Psoas muscle (tissue), 8 donors: ENCODE data around the gene MBD1. TPM values are rescaled to one million over a fixed set of nuclear protein-coding genes. Genes with fewer than 3 reads are reported as not detected.

ENCODE experiments used
- ATAC-seq, 4 donors: fragments of 200-7000 bp; cut with Tn5 transposase; one replicate each; pipeline ENCODE4 v1.9.1; 2020; ENCODE audit warnings: moderate library complexity in 3 of 4, mild to moderate bottlenecking in 2 of 4
- DNase-seq, 2 donors: peaks; one replicate each; pipeline ENCODE4 v3.0.0-alpha.2; 2020
- H3K27ac ChIP-seq: fragments of 200-600 bp; one replicate; pipeline ENCODE4 v1.8.0; 2022
- H3K27me3 ChIP-seq, 3 donors: fragments of 200-600 bp in 1 of 3; one replicate each; pipeline versions ENCODE4 v1.6.1 to v1.8.0; 2013 to 2022; ENCODE audit warnings: low read length in 2 of 3, mild to moderate bottlenecking in 2 of 3, moderate library complexity in 1 of 3; ENCODE audit not compliant: insufficient read depth in 3 of 3
- H3K36me3 ChIP-seq, 2 donors: fragments of 200-600 bp in 1 of 2; one replicate each; pipeline versions ENCODE4 v1.6.1 to v1.8.0; 2013 to 2022; ENCODE audit warnings: low read depth in 1 of 2, mild to moderate bottlenecking in 1 of 2, moderate library complexity in 1 of 2; ENCODE audit not compliant: insufficient read depth in 1 of 2
- H3K4me1 ChIP-seq: fragments of 200-600 bp; one replicate; pipeline ENCODE4 v1.8.0; 2022
- H3K4me3 ChIP-seq: fragments of 200-600 bp; one replicate; pipeline ENCODE4 v1.8.0; 2022; ENCODE audit warnings: mild to moderate bottlenecking
- H3K9me3 ChIP-seq: fragments of 200-600 bp; one replicate; pipeline ENCODE4 v1.8.0; 2022
- WGBS, 3 donors: extraction: QIAGEN DNeasy Blood & Tissue Kit; methylation state at CpG; one replicate each; pipeline versions ENCODE4 v1.1.6 to v1.1.7; 2013; 5-methylcytosine and 5-hydroxymethylcytosine counted together
- intact Hi-C, 2 donors: fragments of 100-400 bp; cut with DNase I; formaldehyde crosslinking; loops; one replicate each; pipeline versions ENCODE4 v1.11.0 to v1.14.2; 2022
- polyA plus RNA-seq, 3 donors: library from polyadenylated mRNA; stranded (reverse); fragments of 200-250 nt; gene quantifications; one replicate each; pipeline ENCODE4 v1.2.3, GENCODE V29; 2013
- total RNA-seq, 4 donors: library from RNA; stranded (reverse); fragmentation: NEBNext Ultra II Directional in 2 of 4; extraction: Animal tissue kit (Norgen Biotek cat#: 25700) in 2 of 4; gene quantifications; one replicate each; pipeline versions ENCODE4 v1.2.1 to v1.2.4, GENCODE V29; 2021 to 2023
- TF ChIP-seq, protein P1 (sequence below): fragments of 200-600 bp; IDR thresholded peaks from one replicate; pipeline ENCODE4 v1.8.0; 2022; ENCODE audit warnings: antibody characterized with exemption
- donor health status: healthy with polysubstance abuse.
- donor health status: DM: no; HTN: no; CAD: no; lungs with moderate emphysema.
- donor health status: Bipolar disorder and iron deficiency.
- donor health status: healthy.
- donor health status: DM: yes; HTN: yes; CAD: no.
- donor health status: DM: no; HTN: no; CAD: no.
- donor health status: DM: no; HTN: no; CAD: no.
- donor health status: DM: yes; HTN: yes; CAD: no.

MBD1 gene
- total and polyA plus RNA-seq, 7 donors: 33.5 to 97.6 (median 52.6) TPM

DNA sequence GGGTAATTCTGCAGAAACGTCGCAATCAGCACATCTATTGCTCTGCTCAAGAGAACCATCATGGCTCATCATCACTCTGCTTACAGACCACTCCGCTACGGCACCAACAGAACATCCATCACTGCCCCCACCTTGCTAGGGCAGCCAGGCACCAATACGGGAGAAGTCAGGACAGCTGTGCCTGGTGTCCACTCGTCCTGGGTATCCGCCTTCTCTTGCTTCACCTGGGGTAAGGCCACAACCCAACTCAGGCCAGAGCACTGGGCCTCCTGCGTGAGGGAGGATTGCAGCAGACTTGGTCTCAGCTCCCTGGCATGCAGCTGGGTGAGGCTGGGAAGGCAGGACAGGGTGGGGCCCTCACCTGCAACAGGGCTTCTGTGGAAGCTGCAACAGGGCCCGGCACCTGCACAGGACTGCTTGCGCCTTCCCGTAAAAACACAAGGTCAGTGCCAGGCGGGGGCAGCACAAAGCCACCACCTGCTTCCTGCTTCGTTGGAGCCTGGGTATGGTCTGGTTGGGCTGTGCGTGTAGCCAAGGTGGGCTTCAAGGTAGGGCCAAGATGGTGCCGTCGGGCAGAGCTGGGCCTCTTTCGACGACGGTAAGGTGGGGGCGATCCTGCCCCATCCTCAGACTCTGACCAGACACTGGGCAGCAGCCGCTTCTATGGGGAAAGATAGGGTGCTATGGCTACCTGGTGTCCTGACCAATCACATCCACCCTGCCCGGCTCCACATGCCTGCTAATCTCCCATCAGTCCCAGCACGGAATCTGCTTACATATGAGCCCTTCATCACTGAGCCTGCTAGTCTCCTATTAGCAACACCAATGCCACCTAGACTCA, 7.9 kb downstream of the MBD1 start:
- no peak for DNase-seq
- peaks cover 25 to 100% of the 10 kb centered on the region in 2 donors for H3K36me3 ChIP-seq
- H3K9me3 ChIP-seq: no peaks in the 10 kb centered on the region

DNA sequence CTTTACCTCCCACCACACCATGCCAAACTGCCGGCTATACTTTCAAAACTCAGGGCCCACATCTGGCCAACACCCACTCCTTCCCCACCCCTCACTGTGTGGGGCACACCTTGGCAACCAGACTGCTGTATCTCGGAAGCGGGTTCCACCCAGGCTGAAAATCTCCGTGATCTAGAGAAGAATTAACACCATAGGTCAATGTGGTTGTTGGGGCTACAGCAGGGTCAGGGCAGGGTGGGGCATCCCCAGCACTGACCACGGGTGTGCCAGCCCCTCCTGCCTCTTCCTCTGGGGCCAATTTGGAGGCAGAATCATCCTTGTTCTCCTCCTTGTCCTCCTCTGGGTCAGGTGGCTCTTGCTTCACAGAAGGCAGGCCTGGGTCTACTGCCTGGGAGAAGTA, 8.8 kb downstream of the MBD1 start:
- Histone ChIP-seq H3K4me1 (no peaks in the 10 kb centered on the region), H3K27me3 (no peaks in the 10 kb centered on the region), H3K4me3 (no peak overlapping the region), H3K36me3 (peaks cover 25 to 93% of the 10 kb centered on the region in 2 donors), H3K9me3 (no peaks in the 10 kb centered on the region), H3K27ac (no peak overlapping the region)
- intact Hi-C loops: loop anchor here in 1 of 2 donors (10.0 kb wide), 1 partner anchor 458 kb away; the partner anchor contains the start of gene ACAA2
- TF ChIP-seq, protein P1, sequence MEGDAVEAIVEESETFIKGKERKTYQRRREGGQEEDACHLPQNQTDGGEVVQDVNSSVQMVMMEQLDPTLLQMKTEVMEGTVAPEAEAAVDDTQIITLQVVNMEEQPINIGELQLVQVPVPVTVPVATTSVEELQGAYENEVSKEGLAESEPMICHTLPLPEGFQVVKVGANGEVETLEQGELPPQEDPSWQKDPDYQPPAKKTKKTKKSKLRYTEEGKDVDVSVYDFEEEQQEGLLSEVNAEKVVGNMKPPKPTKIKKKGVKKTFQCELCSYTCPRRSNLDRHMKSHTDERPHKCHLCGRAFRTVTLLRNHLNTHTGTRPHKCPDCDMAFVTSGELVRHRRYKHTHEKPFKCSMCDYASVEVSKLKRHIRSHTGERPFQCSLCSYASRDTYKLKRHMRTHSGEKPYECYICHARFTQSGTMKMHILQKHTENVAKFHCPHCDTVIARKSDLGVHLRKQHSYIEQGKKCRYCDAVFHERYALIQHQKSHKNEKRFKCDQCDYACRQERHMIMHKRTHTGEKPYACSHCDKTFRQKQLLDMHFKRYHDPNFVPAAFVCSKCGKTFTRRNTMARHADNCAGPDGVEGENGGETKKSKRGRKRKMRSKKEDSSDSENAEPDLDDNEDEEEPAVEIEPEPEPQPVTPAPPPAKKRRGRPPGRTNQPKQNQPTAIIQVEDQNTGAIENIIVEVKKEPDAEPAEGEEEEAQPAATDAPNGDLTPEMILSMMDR: no peak
- DNase-seq (no peak), ATAC-seq (no peak)
- WGBS, 3 donors: 82 to 88% (median 88%) methylated on average over 5 of the region's 5 CpGs

More for the DNA sequence above, 7.9 kb downstream of the MBD1 start:
- TF ChIP-seq, protein P1: no peak
- ATAC-seq: no peak
- Histone ChIP-seq H3K4me1 (no peaks in the 10 kb centered on the region), H3K27ac (no peak overlapping the region), H3K4me3 (no peak overlapping the region), H3K27me3 (no peaks in the 10 kb centered on the region)
- WGBS, 3 donors: 93 to 95% (median 94%) methylated on average over 23 of the region's 23 CpGs
- intact Hi-C loops: loop anchor here in 1 of 2 donors (10.0 kb wide), 1 partner anchor 459 kb away; the partner anchor contains the start of gene ACAA2

DNA sequence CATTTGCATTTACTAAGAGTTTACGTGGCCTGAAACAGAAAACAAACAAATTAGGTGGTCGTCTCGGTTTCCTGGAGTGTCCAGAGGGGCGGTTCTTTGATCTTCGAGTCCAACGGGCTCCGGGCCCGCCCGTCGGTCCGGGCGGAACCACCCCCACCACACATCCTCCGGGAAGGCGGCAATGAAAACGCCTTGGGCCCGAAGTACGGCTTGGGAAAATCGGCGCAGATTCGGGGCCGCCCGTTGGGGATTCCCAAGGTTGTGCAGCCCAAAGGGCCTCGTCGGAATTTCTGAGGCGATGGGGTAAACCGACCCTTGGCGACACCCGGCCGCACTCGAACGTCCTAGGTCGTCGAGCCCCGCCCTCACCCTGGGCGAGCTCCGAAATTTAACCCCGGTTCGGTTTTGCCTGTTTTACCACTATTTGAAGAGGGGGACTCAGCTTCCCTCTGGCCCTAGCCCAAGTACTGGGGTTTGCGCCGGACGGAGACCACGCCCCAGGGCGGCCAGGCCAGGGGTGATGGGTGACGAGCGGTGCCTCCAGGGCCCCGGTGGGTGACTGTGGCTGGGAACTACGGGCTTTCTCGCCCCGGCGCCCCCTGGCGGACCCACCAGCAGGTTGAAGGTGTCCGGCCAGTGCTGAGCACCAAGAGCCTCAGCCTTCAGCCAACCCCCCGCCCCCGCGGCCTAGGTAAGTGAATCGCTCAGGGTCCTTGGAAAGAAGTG, 13.1 kb downstream of the MBD1 start:
- Histone ChIP-seq H3K27me3 (no peaks in the 10 kb centered on the region), H3K9me3 (no peaks in the 10 kb centered on the region), H3K4me1 (peaks cover 4% of the 10 kb centered on the region), H3K4me3 (peak overlapping the region; percentile 66), H3K36me3 (peaks cover 7 to 49% of the 10 kb centered on the region in 2 donors), H3K27ac (peak overlapping the region; percentile 69)
- intact Hi-C loops: no loop called here
- DNase-seq (peak; percentile 79 to 88), ATAC-seq (peak; percentile 40 to 75 (median 58))
- TF ChIP-seq, protein P1: peak; percentile 63
- WGBS, 3 donors: 28 to 40% (median 37%) methylated on average over 56 of the region's 56 CpGs

DNA sequence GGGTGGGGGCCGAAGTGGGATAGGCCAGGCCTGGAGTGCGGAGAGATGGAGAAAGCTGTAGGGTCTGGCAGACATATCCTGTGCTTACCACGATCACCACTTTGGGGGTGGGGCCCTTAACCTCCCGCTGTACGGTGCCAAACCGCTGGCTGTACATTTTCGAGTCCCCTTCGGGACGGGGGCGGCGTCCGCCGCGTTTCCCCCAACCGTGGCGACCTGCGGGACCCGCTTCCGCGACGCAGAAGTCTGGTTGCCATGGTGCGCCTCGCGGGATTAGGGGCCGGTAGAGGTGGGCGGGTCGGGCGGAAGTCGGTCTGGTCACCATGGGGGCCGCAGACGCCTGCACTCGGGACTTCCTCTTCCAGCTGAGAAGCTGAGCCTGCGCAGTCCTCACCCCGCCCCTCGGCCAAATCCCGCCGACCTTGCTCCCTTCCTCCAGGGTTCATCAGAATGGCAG, 15.0 kb downstream of the MBD1 start, which contains the start of gene CFAP53:
Gene CFAP53, minus strand, starts transcription at position 248 of the 457 bp plus-strand sequence. Its CDS starts 91 bp downstream, at position 157.
- peak; percentile 93 to 94 for DNase-seq
- intact Hi-C loops: no loop called here

More for the DNA sequence above, 15.0 kb downstream of the MBD1 start, which contains the start of gene CFAP53:
- H3K27ac ChIP-seq: no peak within 1 kb of the TSS
- H3K9me3 ChIP-seq: no peaks in the 10 kb centered on the region
- WGBS, 3 donors: 0 to 2% (median 2%) methylated on average over 34 to 37 of the region's 37 CpGs
- H3K4me3 ChIP-seq: peak within 1 kb of the TSS; percentile 85
- no peaks in the 10 kb centered on the region for H3K27me3 ChIP-seq
- H3K4me1 ChIP-seq: peaks cover 4% of the 10 kb centered on the region
- peaks cover 1 to 30% of the 10 kb centered on the region in 2 donors for H3K36me3 ChIP-seq
- TF ChIP-seq, protein P1: no peak
- peak; percentile 94 to 97 (median 96) for ATAC-seq
